HCT116 (cell line): ENCODE data around the gene EPHB2. TPM values are rescaled to one million over a fixed set of nuclear protein-coding genes. Genes with fewer than 3 reads are reported as not detected.

Source experiments
- ATAC-seq: fragments of 200-7000 bp; cut with Tn5 transposase; 2 replicates; pipeline ENCODE4 v1.9.1; 2020; ENCODE audit warnings: mild to moderate bottlenecking, moderate library complexity
- BruUV-seq: library from RNA; stranded (reverse); fragments of 400-500 nt; replicated peaks from 2 replicates; lab custom pipeline; 2021; lab: Mats Ljungman, UMichigan
- CTCF ChIA-PET: fragments of 300-600 bp; sonication (Branson Sonifier 250); formaldehyde crosslinking; loops from one replicate; lab custom pipeline; 2021; ENCODE audit warnings: antibody characterized with exemption; lab: Charles Lee
- POLR2A ChIA-PET: fragments of 300-600, 350-600 bp; sonication (Branson Sonifier 250); formaldehyde crosslinking; loops from one replicate; lab custom pipeline; 2021; ENCODE audit warnings: antibody characterized with exemption; lab: Charles Lee
- RAD21 ChIA-PET, 2 experiments: fragments of 300-600 bp; sonication (Branson Sonifier 250); formaldehyde crosslinking; loops; one replicate each; lab custom pipeline; 2023; ENCODE audit warnings: low total read pairs in 2 of 2; ENCODE audit not compliant: uncharacterized antibody in 2 of 2, unreplicated experiment in 2 of 2, low non-redundant PET in 1 of 2; lab: Charles Lee
- DNase-seq: peaks from one replicate; pipeline ENCODE4 v3.0.0-alpha.2; 2010; ENCODE audit warnings: low read depth, low spot score
- H2AFZ ChIP-seq: fragments of 200-600 bp; shearing (Covaris generic), sonication (generic); 2 replicates; pipeline ENCODE4 v1.6.1; 2017; ENCODE audit warnings: low read depth, mixed run types, mixed read lengths, antibody characterized with exemption, low read length; ENCODE audit not compliant: poor library complexity, severe bottlenecking
- H3K27ac ChIP-seq: 2 replicates; pipeline ENCODE4 v1.5.1; 2012; ENCODE audit warnings: low read depth, low read length
- H3K27me3 ChIP-seq: fragments of 200-600 bp; sonication (generic); 2 replicates; pipeline ENCODE4 v1.6.1; 2016; ENCODE audit warnings: mixed run types, low read length, mixed read lengths; ENCODE audit not compliant: insufficient read depth
- H3K36me3 ChIP-seq, 2 experiments: fragments of 200-500 bp in 1 of 2; fragments of 200-600 bp in 1 of 2; sonication (Bioruptor generic) in 1 of 2; sonication (generic) in 1 of 2; 2 replicates each; pipeline versions ENCODE4 v1.5.1 to v1.6.1; 2014 to 2016; ENCODE audit warnings: low read length in 2 of 2, inconsistent platforms in 1 of 2, mixed read lengths in 1 of 2, mixed run types in 1 of 2; ENCODE audit not compliant: insufficient read depth in 2 of 2, control insufficient read depth in 1 of 2
- H3K4me1 ChIP-seq, 2 experiments: fragments of 200-600 bp in 1 of 2; sonication (generic) in 1 of 2; 2 replicates each; pipeline versions ENCODE4 v1.5.1 to v1.6.1; 2012 to 2017; ENCODE audit warnings: low read length in 2 of 2, inconsistent platforms in 1 of 2, mild to moderate bottlenecking in 1 of 2, mixed read lengths in 1 of 2, mixed run types in 1 of 2, moderate library complexity in 1 of 2; ENCODE audit not compliant: insufficient read depth in 2 of 2, control insufficient read depth in 1 of 2
- H3K4me2 ChIP-seq: fragments of 200-600 bp; sonication (generic); 2 replicates; pipeline ENCODE4 v1.6.1; 2017; ENCODE audit warnings: mixed run types, low read length, mixed read lengths
- H3K4me3 ChIP-seq, 2 experiments: fragments of 200-600 bp in 1 of 2; sonication (generic) in 1 of 2; replicated peaks in 1 of 2; 2 replicates each; pipeline ENCODE4 v1.5.1; 2011 to 2016; ENCODE audit warnings: low read length in 2 of 2, control low read depth in 1 of 2, low read depth in 1 of 2, mild to moderate bottlenecking in 1 of 2, mixed read lengths in 1 of 2, mixed run types in 1 of 2
- H3K79me2 ChIP-seq: fragments of 200-600 bp; sonication (generic); 2 replicates; pipeline ENCODE4 v1.6.1; 2017; ENCODE audit warnings: mild to moderate bottlenecking, mixed run types, low read length, moderate library complexity, mixed read lengths; ENCODE audit not compliant: insufficient read depth
- H3K9ac ChIP-seq: fragments of 200-600 bp; sonication (generic); 2 replicates; pipeline ENCODE4 v1.6.1; 2016; ENCODE audit warnings: low read length, mixed read lengths
- H3K9me2 ChIP-seq: fragments of 200-600 bp; sonication (generic), shearing (Covaris generic); 2 replicates; pipeline ENCODE4 v1.6.1; 2017; ENCODE audit warnings: mixed run types, mild to moderate bottlenecking, moderate library complexity; ENCODE audit not compliant: insufficient read depth
- H3K9me3 ChIP-seq, 2 experiments: fragments of 200-500 bp in 1 of 2; fragments of 200-600 bp in 1 of 2; sonication (Bioruptor generic) in 1 of 2; sonication (generic) in 1 of 2; 2 replicates each; pipeline ENCODE4 v1.6.1; 2014 to 2017; ENCODE audit warnings: low read length in 2 of 2, mixed read lengths in 2 of 2, inconsistent platforms in 1 of 2, low read depth in 1 of 2, mild to moderate bottlenecking in 1 of 2, mixed run types in 1 of 2, moderate library complexity in 1 of 2; ENCODE audit not compliant: control insufficient read depth in 1 of 2, insufficient read depth in 1 of 2
- H4K20me1 ChIP-seq: fragments of 200-600 bp; sonication (generic), shearing (Covaris generic); 2 replicates; pipeline ENCODE4 v1.6.1; 2017; ENCODE audit warnings: mixed run types, mild to moderate bottlenecking, moderate library complexity; ENCODE audit not compliant: insufficient read depth
- ATF3 ChIP-seq: IDR thresholded peaks from 2 replicates; pipeline ENCODE4 v1.6.1; 2012
- CBX3 ChIP-seq: IDR thresholded peaks from 2 replicates; pipeline ENCODE4 v1.6.1; 2012; ENCODE audit warnings: low read depth
- CEBPB ChIP-seq: IDR thresholded peaks from 2 replicates; pipeline ENCODE4 v1.6.1; 2012; ENCODE audit warnings: low read depth
- EGR1 ChIP-seq: IDR thresholded peaks from 2 replicates; pipeline ENCODE4 v1.6.1; 2012; ENCODE audit warnings: low read depth
- ELF1 ChIP-seq: IDR thresholded peaks from 2 replicates; pipeline ENCODE4 v1.6.1; 2012; ENCODE audit warnings: low read depth, borderline replicate concordance
- FOSL1 ChIP-seq: IDR thresholded peaks from 2 replicates; pipeline ENCODE4 v1.6.1; 2012; ENCODE audit warnings: low read depth
- JUND ChIP-seq: IDR thresholded peaks from 2 replicates; pipeline ENCODE4 v1.6.1; 2012
- MAX ChIP-seq: IDR thresholded peaks from 2 replicates; pipeline ENCODE4 v1.6.1; 2012
- POLR2A ChIP-seq: IDR thresholded peaks from 2 replicates; pipeline ENCODE4 v1.7.0; 2011; ENCODE audit warnings: borderline replicate concordance; ENCODE audit not compliant: insufficient read depth, insufficient read length; ENCODE audit errors: extremely low read depth
- POLR2AphosphoS5 ChIP-seq: IDR thresholded peaks from 2 replicates; pipeline ENCODE4 v1.6.1; 2011; ENCODE audit warnings: mild to moderate bottlenecking, low read depth, low read length, moderate library complexity
- RAD21 ChIP-seq: IDR thresholded peaks from 2 replicates; pipeline ENCODE4 v1.6.1; 2012; ENCODE audit warnings: low read depth, mild to moderate bottlenecking
- SIN3A ChIP-seq: IDR thresholded peaks from 2 replicates; pipeline ENCODE4 v1.6.1; 2012; ENCODE audit warnings: low read depth
- SRF ChIP-seq: IDR thresholded peaks from 2 replicates; pipeline ENCODE4 v1.6.1; 2012; ENCODE audit warnings: low read depth
- TCF7L2 ChIP-seq: IDR thresholded peaks from 2 replicates; pipeline ENCODE4 v1.7.0; 2011; ENCODE audit warnings: borderline replicate concordance, inconsistent platforms; ENCODE audit not compliant: insufficient read depth, insufficient read length; ENCODE audit errors: extremely low read depth
- YY1 ChIP-seq: IDR thresholded peaks from 2 replicates; pipeline ENCODE4 v1.6.1; 2011; ENCODE audit warnings: low read length, low read depth, moderate library complexity, mild to moderate bottlenecking; ENCODE audit not compliant: insufficient replicate concordance; ENCODE audit errors: extremely low read depth
- ZBTB33 ChIP-seq: IDR thresholded peaks from 2 replicates; pipeline ENCODE4 v1.6.1; 2011; ENCODE audit warnings: mild to moderate bottlenecking, low read length, moderate library complexity; ENCODE audit not compliant: insufficient replicate concordance; ENCODE audit errors: extremely low read depth
- ZFX ChIP-seq: fragments of 450-650 bp; IDR thresholded peaks from 2 replicates; pipeline ENCODE4 v1.6.1; 2017
- intact Hi-C: fragments of 100-400 bp; cut with micrococcal nuclease; formaldehyde crosslinking; loops from 2 replicates; pipeline ENCODE4 v1.10.0; 2022
- total RNA-seq: library from RNA; stranded (reverse); gene quantifications from one replicate; pipeline ENCODE4 v1.2.1, GENCODE V29; 2021; ENCODE audit not compliant: unreplicated experiment
- TF ChIP-seq, protein P1 (sequence below), 3 experiments: fragments of 200-600 bp in 1 of 3; sonication (generic) in 1 of 3; IDR thresholded peaks in 2 of 3; conservative IDR thresholded peaks in 1 of 3; 2 replicates each; pipeline ENCODE4 v1.5.1; 2012 to 2017; ENCODE audit warnings: low read depth in 2 of 3, low read length in 2 of 3, antibody characterized with exemption in 1 of 3, borderline replicate concordance in 1 of 3, control low read depth in 1 of 3, mild to moderate bottlenecking in 1 of 3, mixed read lengths in 1 of 3, mixed run types in 1 of 3, moderate library complexity in 1 of 3; ENCODE audit not compliant: insufficient read depth in 1 of 3
- TF ChIP-seq, protein P2 (sequence below): IDR thresholded peaks from 2 replicates; pipeline ENCODE4 v1.6.1; 2012; ENCODE audit warnings: low read depth

Gene EPHB2
- total RNA-seq, 1 experiment from 2014 or later: 19.5 TPM

- ATAC-seq (peak; percentile 68), DNase-seq (peak; percentile 54)
- ChIA-PET RAD21 (no interaction called here), POLR2A (no interaction called here), CTCF (interaction anchor here (1.1 to 1.5 kb wide), 2 partner anchors 46 to 112 kb away, joined by 4 to 7 read pairs; no protein-coding TSS in a partner anchor)
- H3K4me2 ChIP-seq: peak overlapping the region; percentile 65
- peak overlapping the region; percentile 6 for H2AFZ ChIP-seq
- intact Hi-C loops: no loop called here
- peaks cover 25 to 54% of the 10 kb centered on the region in 2 experiments for H3K4me1 ChIP-seq
- H3K36me3 ChIP-seq: no peaks in the 10 kb centered on the region
- H4K20me1 ChIP-seq: no peaks in the 10 kb centered on the region
- peak overlapping the region; percentile 44 for H3K9ac ChIP-seq
- peak overlapping the region; percentile 56 for H3K27ac ChIP-seq
- H3K9me3 ChIP-seq: no peaks in the 10 kb centered on the region
- no TSS peak for BruUV-seq
- H3K79me2 ChIP-seq: no peaks in the 10 kb centered on the region
- peak overlapping the region in 1 of 2 experiments; percentile 29; a peak in 1 of 4 replicates for H3K4me3 ChIP-seq
- no peaks in the 10 kb centered on the region for H3K9me2 ChIP-seq
- no peaks in the 10 kb centered on the region for H3K27me3 ChIP-seq
- TF ChIP-seq RAD21 (no peak), MAX (peak; percentile 56; the same call in 1 of the 2 replicates), YY1 (no peak), TCF7L2 (no peak), EGR1 (no peak), ZFX (no peak), CEBPB (no peak; the same call in 1 of the 2 replicates), POLR2AphosphoS5 (0 out of 2 replicates have a peak, but pooled peaks have one; percentile 11), JUND (peak; percentile 75), SIN3A (no peak; the same call in 1 of the 2 replicates), ATF3 (no peak), POLR2A (no peak), ZBTB33 (no peak), FOSL1 (peak; percentile 63), ELF1 (no peak; the same call in 1 of the 2 replicates), CBX3 (peak; percentile 76), SRF (no peak)
- TF ChIP-seq, protein P1, sequence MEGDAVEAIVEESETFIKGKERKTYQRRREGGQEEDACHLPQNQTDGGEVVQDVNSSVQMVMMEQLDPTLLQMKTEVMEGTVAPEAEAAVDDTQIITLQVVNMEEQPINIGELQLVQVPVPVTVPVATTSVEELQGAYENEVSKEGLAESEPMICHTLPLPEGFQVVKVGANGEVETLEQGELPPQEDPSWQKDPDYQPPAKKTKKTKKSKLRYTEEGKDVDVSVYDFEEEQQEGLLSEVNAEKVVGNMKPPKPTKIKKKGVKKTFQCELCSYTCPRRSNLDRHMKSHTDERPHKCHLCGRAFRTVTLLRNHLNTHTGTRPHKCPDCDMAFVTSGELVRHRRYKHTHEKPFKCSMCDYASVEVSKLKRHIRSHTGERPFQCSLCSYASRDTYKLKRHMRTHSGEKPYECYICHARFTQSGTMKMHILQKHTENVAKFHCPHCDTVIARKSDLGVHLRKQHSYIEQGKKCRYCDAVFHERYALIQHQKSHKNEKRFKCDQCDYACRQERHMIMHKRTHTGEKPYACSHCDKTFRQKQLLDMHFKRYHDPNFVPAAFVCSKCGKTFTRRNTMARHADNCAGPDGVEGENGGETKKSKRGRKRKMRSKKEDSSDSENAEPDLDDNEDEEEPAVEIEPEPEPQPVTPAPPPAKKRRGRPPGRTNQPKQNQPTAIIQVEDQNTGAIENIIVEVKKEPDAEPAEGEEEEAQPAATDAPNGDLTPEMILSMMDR (IDR thresholded peaks at IDR 0.05 in 2 of 3, conservative IDR thresholded peaks at IDR 0.05 in 1 of 3; ENCODE audit: borderline replicate concordance in 1 of 3, insufficient read depth in 1 of 3, low read depth in 2 of 3, low read length in 2 of 3): no peak
- TF ChIP-seq, protein P2, sequence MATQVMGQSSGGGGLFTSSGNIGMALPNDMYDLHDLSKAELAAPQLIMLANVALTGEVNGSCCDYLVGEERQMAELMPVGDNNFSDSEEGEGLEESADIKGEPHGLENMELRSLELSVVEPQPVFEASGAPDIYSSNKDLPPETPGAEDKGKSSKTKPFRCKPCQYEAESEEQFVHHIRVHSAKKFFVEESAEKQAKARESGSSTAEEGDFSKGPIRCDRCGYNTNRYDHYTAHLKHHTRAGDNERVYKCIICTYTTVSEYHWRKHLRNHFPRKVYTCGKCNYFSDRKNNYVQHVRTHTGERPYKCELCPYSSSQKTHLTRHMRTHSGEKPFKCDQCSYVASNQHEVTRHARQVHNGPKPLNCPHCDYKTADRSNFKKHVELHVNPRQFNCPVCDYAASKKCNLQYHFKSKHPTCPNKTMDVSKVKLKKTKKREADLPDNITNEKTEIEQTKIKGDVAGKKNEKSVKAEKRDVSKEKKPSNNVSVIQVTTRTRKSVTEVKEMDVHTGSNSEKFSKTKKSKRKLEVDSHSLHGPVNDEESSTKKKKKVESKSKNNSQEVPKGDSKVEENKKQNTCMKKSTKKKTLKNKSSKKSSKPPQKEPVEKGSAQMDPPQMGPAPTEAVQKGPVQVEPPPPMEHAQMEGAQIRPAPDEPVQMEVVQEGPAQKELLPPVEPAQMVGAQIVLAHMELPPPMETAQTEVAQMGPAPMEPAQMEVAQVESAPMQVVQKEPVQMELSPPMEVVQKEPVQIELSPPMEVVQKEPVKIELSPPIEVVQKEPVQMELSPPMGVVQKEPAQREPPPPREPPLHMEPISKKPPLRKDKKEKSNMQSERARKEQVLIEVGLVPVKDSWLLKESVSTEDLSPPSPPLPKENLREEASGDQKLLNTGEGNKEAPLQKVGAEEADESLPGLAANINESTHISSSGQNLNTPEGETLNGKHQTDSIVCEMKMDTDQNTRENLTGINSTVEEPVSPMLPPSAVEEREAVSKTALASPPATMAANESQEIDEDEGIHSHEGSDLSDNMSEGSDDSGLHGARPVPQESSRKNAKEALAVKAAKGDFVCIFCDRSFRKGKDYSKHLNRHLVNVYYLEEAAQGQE: no peak
Observed at GRCh38 chr1:22749919-22750684, 39.5 kb downstream of the EPHB2 start.
